ENCODE measurements around the gene TMEM208. TPM values are rescaled to one million over a fixed set of nuclear protein-coding genes. Genes with fewer than 3 reads are reported as not detected.

TMEM208 gene
- total RNA-seq, 6 donors from 2014 or later, result 21.1 to 50.6 (median 48.5) TPM

GRCh38 chr16:67268136-67268579, 41.2 kb downstream of the TMEM208 start:
- peak; percentile 85 to 92 for ATAC-seq (ENCODE audit: low FRiP score in 2 of 2)
- TF ChIP-seq CTCF (IDR thresholded peaks at IDR 0.05) (no peak), POLR2AphosphoS5 (IDR thresholded peaks at IDR 0.05) (no peak), POLR2A (IDR thresholded peaks at IDR 0.05) (no peak), EP300 (IDR thresholded peaks at IDR 0.05) (no peak)
- Histone ChIP-seq H3K9me3 (no peaks in the 10 kb centered on the region), H3K27ac (peak overlapping the region in 1 of 4 donors; percentile 16), H3K36me3 (no peaks in the 10 kb centered on the region), H3K4me3 (no peak overlapping the region), H3K4me1 (peaks cover 0 to 5% (median 0%) of the 10 kb centered on the region in 4 donors), H3K27me3 (no peaks in the 10 kb centered on the region)
- WGBS, 2 donors, result 53 to 65% methylated on average over 5 of the region's 5 CpGs
- DNase-seq, result peak in 1 of 2 donors; percentile 89

- WGBS, 2 donors, result 54 to 55% methylated on average over 5 of the region's 5 CpGs
- Histone ChIP-seq H3K4me1 (peaks cover 0 to 5% (median 0%) of the 10 kb centered on the region in 4 donors), H3K27ac (no peak overlapping the region), H3K27me3 (no peaks in the 10 kb centered on the region), H3K9me3 (no peaks in the 10 kb centered on the region), H3K36me3 (no peaks in the 10 kb centered on the region), H3K4me3 (no peak overlapping the region)
- no peak for TF ChIP-seq POLR2A (IDR thresholded peaks at IDR 0.05)
- no peak for TF ChIP-seq CTCF (IDR thresholded peaks at IDR 0.05)
- TF ChIP-seq POLR2AphosphoS5 (IDR thresholded peaks at IDR 0.05), result no peak
- no peak for TF ChIP-seq EP300 (IDR thresholded peaks at IDR 0.05)
- ATAC-seq (ENCODE audit: low FRiP score in 2 of 2) (peak in 1 of 2 donors; percentile 56), DNase-seq (peak in 1 of 2 donors; percentile 35)
These were observed 42.8 kb downstream of the TMEM208 start for GRCh38 chr16:67269766-67270165.

GRCh38 chr16:67270931-67271338, 44.0 kb downstream of the TMEM208 start:
- no peaks in the 10 kb centered on the region for H3K27me3 ChIP-seq
- peak in 1 of 2 donors; percentile 24 for ATAC-seq (ENCODE audit: low FRiP score in 2 of 2)
- no peak overlapping the region for H3K27ac ChIP-seq
- H3K36me3 ChIP-seq, result peaks cover 0 to 5% (median 0%) of the 10 kb centered on the region in 4 donors
- peaks cover 0 to 5% (median 0%) of the 10 kb centered on the region in 4 donors for H3K4me1 ChIP-seq
- TF ChIP-seq POLR2A (IDR thresholded peaks at IDR 0.05) (no peak), EP300 (IDR thresholded peaks at IDR 0.05) (no peak), POLR2AphosphoS5 (IDR thresholded peaks at IDR 0.05) (no peak), CTCF (IDR thresholded peaks at IDR 0.05) (no peak)
- no peak for DNase-seq
- 90 to 91% methylated on average over 11 of the region's 11 CpGs for WGBS, 2 donors
- H3K4me3 ChIP-seq, result no peak overlapping the region
- no peaks in the 10 kb centered on the region for H3K9me3 ChIP-seq

GRCh38 chr16:67271446-67271845, 44.5 kb downstream of the TMEM208 start:
- ATAC-seq (ENCODE audit: low FRiP score in 2 of 2), result peak in 1 of 2 donors; percentile 8
- WGBS, 2 donors, result 90 to 94% methylated on average over 3 to 4 of the region's 4 CpGs
- no peak for DNase-seq

More at GRCh38 chr16:67271446-67271845, 44.5 kb downstream of the TMEM208 start:
- TF ChIP-seq EP300 (IDR thresholded peaks at IDR 0.05), result no peak
- TF ChIP-seq POLR2A (IDR thresholded peaks at IDR 0.05), result no peak
- no peak for TF ChIP-seq CTCF (IDR thresholded peaks at IDR 0.05)
- no peak for TF ChIP-seq POLR2AphosphoS5 (IDR thresholded peaks at IDR 0.05)
- no peak overlapping the region for H3K27ac ChIP-seq
- H3K4me3 ChIP-seq, result no peak overlapping the region
- H3K36me3 ChIP-seq, result peaks cover 0 to 7% (median 0%) of the 10 kb centered on the region in 4 donors
- peaks cover 0 to 5% (median 0%) of the 10 kb centered on the region in 4 donors for H3K4me1 ChIP-seq
- no peaks in the 10 kb centered on the region for H3K27me3 ChIP-seq
- H3K9me3 ChIP-seq, result no peaks in the 10 kb centered on the region
